NCI-H2107 (cell line): Measurements from ENCODE around the gene CLSTN1.
"Not testable (repeated sequence)": the region's sequence is repeated elsewhere in the genome, so short reads cannot be mapped to it uniquely, and the experiment has no call there.

ENCODE experiments used
- DNase-seq: peaks from one replicate; lab custom pipeline; 2025; lab: John Stamatoyannopoulos, UW

CLSTN1 gene

DNA sequence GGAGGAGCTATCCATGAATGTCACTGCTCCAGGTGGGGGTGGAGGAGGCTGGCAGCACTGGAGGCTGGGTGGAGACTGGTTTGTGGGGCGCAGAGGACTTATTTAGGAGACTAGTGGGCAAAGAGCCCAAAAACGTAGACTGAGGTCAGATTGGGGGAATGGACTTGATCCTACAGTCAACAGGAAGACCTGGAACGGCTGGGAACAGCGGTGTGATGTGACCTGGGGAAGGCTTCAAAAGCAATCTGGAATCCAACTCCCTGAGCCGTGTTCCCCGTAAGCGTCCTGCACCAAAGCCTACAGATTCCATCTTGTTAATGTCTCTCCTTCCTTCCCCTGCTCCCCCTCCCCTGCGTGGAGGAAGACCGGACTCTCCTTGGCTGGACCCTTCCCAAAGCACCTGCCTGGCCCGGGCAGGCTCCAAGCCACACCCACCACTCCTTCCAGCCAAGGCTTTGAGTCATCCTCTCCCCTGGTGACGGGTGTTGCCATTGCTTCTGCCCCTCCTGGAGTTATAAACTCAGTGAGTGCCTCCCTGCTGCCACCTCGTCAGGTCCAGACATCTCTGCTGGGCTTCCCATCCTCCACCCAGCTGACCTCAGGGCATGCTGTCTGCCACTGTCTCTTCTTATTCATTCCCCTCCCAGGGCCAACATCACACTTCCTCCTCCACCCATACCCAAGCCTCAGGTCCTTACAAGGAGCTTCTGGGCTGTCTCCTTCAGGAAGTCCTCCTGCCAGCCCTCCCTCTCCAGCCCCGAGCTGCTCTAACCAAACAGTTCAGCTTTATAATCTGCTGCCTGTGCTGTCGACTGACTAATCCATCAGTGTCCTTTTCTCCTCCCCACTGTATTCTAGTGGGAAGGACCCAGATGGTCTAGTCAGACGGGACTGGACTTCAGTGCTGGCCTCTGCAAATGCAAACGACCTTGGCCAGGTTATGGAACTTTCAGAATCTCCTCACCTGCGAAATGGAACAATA, 1.6 kb upstream of the CLSTN1 start:
- no peak for DNase-seq

DNA sequence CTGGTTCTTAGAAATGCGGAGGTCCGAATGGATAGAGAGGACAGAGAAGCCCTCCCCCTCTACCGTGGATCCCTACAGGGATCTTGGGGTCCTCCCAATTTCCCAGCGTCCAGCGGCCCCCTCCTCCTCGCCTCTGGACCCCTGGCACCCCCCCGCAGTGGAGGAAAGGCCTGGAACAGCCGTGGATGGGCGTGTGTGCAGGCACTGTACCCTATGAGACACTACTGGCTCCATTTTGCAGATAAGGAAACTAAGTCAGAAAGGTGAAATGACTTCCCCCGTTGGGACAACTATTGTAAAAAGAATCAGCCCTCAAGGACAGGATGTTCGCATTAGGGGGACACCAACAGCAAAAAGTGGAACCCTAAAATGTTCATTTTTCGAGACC, 931 bp upstream of the CLSTN1 start:
- DNase-seq, result no peak

DNA sequence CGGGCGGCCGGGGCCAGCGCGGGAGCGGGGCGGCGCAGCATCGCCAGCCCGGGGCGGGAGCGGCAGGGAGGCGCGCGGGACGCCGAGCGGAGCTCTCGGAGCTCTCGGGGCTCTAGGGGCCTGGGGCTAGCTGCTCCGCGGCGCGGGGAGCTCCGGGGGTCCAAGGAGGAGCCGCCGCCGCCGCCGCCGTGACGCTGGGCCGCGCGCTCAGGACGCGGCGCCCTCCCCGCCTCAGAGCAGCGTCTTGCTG, 147 bp downstream of the CLSTN1 start:
- DNase-seq, result no peak

DNA sequence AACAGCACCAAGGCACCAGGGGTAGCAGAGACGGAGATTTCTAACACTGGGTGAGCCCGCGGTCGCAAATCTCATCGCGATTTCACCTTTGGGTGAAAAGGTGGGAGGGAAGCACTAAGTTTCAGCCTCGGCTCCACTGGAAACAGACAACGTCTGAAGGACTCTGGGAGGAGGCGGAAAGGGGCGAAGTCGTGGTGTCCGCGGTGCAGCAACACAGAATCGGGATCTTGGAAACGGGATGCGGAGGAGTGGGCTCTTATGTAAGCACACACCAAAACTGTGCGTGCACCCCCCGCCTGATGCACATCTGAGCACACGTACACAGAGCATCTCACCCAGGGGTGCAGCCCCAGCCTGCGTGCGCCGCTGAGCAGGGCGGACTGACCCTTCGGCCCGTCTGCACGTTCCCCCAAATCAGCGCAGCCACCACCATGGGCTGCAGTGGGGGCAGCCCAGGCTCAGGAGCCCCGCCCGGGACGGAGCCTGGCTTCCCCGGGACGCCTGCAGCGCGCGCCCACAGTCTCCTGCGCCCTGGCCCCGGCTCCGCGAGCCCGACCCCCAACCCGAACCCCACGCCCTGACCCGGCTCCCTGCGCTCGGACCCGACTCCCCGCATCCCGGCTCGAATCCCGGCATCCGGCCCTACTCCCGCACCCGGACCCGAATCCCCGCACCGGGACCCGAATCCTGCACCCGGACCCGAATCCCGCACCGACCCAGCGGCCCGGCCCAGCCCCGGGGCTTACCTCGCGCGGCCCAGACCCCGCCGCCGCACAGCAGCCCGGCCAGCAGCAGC, 670 bp downstream of the CLSTN1 start:
- DNase-seq, result no peak

DNA sequence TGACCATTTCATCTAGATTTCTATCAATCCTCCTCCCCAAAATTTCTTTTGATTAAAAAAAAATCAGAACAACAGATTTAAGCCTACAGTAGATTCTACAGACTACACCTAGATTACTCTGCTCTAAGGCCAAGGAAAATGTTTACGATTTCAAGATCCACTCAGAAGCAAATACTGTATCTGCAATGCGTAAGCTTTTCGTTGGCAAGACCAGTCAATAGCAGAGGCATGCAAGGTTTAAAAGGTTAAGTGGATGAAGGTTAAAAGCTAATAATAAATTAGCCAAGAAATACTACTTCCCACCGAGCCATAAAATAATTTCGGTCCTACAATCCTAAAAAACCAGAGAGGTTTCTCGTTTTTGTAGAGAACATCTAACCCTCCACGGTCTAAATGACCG, 1.3 kb downstream of the CLSTN1 start:
- no peak for DNase-seq

DNA sequence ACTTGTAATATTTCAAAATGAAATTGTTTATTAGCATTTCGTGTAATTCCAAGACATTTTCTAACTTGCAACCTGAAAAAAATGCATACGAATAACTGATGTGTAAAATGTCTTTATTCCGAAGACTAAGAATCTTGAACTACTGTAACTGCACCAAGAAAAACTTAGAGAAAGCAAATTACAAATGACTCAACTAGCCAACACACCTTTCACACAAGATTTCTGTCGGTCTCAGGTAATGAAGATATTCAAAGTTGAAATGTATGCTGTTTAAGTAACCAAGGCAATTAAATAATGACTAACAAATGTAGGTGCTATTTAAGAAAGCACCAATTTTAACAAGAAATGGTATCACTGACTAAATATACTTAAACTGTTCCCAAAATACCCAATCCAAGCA, 2.1 kb downstream of the CLSTN1 start:
- no peak for DNase-seq

DNA sequence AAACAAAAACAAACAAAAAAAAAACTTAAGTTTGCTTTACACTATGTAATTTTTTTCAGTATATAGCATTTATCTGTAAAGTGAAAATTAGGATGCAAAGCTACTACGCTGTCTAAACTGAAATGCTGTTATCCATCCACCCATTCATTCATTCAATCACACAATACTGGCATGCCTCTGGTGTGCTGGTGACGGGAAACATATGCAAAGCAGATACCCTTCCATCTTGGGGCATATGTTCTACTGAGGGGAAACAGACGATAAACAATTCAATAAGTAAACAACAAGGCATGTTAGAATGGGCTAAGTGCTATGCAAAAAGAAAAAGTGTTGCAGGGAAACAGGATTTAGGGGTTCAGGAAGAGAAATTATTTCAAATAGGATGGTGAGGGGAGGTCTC, 3.2 kb downstream of the CLSTN1 start:
- no peak for DNase-seq

DNA sequence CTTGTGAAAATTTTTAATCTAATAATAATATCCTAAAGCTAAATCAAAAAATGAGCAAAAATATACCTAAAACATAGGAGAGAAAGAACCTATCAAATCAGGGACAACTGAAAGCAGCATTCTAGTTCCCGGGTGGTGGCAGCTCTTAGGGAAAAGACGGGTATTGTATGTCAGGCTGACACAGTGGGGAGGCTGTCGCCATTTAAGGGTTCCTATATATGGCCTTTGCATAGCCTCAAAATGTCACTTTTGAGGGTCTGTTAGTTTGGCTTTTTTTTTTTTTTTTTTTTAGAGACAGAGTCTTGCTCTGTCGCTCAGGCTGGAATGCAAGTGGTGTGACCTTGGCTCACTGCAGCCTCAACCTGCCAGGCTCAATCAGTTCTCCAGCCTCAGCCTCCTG, 6.0 kb downstream of the CLSTN1 start:
- DNase-seq, result no peak

DNA sequence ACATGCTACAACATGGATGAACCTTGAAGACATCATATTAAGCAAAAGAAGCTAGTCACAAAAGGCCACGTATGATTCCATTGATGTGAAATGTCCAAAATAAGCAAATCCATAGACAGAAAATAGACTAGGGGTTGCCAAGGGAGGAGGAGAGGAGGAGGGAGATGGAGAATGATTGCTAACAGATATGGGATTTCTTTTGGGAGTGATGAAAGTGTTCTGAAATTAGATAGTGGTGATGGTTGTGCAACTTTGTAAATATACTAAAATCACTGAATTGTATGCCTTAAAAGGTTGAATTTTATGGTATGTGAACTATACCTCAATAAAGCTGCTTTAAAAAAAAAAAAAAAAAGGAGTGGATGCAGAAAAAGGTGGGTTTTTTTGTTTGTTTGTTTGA, 7.6 kb downstream of the CLSTN1 start:
- no peak for DNase-seq

DNA sequence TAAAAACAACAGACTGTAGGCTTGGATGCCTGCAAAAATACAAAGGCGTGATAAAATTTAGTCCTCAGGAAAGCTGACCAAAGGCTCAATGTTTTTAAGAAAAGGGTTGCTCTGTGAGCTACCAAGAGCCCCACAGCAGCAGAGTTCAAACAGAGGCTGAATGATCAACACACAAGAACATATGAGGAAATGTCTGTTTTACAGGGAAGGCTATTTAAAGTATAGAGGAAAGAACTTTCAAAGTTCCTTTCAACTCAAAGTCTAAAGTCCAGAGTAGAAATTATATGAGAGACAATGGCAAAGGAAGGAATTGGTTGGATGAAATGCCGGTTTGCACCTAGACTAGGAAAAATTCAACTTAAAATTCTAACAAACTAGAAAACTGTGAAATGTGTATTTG, 8.6 kb downstream of the CLSTN1 start:
- no peak for DNase-seq

DNA sequence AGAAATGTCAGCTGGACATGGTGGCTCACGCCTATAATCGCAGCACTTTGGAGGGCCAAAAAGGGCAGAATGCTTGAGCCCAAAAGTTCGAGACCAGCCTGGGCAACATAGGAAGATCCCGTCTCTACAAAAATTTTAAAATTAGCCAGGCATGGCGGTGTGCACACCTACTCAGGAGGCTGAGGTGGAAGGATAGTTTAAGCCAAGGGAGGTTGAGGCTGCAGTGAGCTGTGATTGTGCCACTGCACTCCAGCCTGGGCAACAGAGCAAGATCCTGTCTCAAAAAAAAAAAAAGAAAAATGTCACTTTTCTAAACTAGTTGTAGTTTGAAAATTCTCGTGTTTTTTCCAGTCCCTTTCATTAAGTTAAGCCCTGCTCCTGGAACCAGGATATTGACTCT, 9.1 kb downstream of the CLSTN1 start:
- DNase-seq, result no peak

DNA sequence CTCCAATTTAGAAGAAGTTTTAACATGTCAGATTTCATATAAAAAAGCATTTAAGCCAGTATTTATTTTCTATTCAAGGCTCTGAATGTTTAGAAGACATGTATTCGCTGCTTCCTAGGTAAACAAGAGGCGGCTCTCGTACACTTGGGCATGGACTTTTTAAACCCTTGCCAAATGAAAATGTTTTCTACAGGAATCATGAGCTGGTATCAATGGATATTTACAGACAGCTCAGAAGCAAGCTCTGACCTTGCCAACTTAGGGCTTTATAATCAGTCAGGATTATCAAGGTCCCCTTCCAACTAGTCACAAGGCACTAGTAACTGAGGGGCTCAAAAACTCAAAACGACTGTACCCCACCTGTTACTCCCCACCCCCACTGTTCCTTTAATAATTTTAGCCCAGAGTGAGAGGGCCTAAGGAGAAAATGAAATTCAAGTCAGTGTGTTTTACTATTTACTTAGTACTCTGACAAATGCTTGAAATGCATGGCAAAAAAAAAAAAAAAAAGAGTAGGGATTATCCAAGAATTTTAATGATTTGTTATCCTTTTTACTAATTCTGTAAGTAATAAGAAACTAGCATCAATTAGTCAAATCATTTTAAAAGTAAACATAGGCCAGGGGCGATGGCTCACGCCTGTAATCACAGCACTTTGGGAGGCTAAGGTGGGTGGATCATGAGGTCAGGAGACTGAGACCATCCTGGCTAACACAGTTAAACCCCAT, 12.4 kb downstream of the CLSTN1 start:
- DNase-seq, result no peak

DNA sequence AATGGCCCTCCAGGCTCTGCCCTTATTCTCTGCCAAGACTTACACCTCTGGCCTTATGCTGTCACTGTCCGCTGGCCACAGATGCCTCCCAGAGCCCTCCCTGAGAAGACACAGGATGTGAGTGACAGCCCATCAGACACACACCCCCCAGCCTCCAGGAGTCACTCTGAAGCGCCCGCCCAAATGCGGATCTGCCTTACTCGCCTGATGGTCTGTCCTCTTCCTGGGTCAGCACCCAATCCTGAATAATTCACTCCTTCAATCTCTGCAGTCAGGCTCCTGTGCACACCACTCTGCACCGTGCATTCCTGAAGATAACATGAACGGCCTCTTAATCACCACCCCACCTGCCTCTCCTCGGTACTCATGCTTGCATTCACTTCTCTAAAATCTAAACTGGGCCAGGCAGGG, 14.7 kb downstream of the CLSTN1 start:
- no peak for DNase-seq

DNA sequence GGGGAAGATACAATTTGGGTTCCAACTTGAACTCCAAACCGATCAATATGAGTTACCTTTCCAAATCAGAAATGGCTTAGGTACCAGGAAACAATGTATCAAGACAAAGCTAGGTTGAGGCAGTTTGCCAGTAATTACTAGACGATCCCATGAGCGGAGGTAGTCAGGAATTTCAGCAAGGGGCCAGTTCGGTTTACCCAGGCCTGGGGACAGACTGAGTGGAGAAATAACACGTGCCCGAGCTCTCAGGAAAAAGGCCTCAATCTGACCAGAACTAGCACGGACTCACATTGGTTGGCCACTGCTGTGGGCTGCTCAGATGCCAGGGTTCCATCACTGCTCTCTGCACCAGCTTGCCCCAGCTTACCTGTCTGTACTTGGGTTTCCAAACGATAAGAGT, 15.3 kb downstream of the CLSTN1 start:
- DNase-seq, result no peak

DNA sequence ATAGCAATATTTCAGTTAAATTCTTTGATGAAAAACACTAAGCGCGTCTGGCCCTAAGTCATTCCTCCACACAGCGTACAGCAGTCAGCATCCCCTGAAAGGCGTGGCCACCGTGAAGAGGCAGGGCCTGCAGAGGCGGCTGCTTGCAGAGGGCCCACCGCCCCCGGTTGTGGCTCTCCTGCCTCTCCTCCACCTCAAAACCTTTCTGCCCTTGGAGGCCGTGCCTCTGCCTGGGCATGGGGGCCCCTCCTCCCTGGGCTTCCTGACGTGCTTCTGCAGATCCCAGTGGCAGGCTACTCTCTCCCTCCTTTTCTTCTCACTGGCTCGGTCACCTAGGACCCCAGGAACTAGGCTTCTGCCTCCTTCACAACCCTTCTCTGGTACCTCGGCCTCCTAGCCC, 16.2 kb downstream of the CLSTN1 start:
- no peak for DNase-seq

DNA sequence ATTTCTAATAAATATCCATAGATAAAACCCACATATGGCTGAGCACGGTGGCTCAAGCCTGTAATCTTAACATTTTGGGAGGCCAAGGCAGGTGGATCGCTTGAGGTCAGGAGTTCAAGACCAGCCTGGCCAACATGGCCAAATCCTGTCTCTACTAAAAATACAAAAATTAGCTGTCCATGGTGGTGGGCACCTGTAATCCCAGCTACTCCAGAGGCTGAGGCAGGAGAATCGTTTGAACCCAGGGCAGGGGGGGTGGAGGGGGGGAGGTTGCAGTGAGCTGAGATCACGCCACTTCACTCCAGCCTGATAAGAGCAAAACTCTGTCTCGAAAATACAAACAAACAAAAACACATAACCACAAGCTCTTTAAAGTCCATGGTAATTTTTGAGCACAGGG, 17.8 kb downstream of the CLSTN1 start:
- DNase-seq, result not testable (repeated sequence)

DNA sequence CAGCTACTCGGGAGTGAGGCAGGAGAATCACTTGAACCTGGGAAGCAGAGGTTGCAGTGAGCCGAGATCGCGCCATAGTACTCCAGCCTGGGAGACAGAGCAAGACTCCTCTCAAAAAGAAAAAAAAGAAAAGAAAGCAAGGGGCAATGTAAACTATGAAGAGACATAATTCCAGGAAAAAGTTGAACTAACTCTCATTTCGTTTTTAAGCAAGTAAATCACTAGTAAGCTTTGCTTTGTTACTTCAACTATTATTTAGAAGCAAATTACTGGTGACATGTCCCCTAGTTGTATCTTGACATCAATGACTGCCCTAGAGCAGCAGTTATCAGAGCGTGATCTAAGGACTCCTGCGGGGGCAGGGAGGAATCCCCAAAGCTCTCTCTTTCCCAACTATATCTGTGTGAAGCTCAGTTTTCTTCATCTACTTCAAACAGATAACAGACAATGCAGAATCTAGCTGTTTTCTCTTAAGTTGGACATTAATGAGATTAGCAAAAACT, 18.7 kb downstream of the CLSTN1 start:
- no peak for DNase-seq

DNA sequence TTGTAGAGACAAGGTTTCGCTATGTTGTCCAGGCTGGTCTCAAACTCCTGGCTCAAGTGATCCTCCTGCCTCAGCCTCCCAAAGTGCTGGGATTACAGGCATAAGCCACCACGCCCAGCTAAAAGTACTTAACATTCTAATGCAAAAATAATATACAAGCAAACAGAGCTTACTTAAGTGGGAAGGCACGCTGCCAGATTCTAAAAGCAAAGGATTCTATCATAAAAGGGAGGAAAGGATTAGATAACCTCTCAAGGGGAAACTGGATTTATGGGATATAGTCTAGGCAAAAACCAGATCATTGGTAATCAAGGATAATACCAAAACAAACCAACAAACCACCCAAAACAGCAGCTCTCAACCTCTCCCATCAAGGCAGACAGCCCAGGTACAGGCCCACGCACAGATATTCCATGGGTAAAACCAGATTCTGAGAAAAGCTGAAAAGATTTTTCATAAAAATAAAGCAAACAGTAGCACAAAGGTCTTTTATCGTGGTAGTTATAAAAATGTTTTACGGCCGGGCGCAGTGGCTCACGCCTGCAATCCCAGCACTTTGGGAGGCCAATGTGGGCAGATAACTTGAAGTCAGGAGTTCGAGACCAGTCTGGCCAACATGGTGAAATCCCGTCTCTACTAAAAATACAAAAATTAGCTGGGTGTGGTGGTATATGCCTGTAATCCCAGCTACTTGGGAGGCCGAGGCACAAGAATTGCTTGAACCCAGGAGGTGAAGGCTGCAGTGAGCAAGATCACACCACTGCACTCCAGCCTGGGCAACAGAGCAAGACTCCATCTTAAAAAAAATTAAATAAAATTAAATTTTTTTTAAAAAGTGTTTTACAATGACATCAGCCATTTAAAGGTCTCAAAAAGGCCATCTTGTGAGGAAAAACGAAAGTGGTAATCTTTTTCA, 20.5 kb downstream of the CLSTN1 start:
- not testable (repeated sequence) for DNase-seq

DNA sequence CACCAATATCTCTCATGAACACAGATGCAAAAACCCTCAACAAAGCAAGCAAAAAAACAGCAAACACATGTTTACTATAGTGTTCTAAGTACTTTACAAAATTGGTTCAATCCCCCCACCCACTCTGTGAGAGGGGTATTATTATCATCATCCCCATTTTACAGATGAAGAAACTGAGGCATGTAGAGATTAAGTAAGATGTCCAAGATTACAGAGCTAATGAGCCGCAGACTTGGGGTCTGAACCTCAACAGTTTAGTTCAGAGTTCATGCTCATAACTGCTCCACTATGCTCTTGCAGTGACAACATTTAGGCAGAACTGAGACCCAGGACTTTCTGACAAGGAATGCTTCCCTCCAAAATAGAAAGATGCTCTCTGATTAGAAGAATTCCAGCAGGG, 21.9 kb downstream of the CLSTN1 start:
- no peak for DNase-seq

DNA sequence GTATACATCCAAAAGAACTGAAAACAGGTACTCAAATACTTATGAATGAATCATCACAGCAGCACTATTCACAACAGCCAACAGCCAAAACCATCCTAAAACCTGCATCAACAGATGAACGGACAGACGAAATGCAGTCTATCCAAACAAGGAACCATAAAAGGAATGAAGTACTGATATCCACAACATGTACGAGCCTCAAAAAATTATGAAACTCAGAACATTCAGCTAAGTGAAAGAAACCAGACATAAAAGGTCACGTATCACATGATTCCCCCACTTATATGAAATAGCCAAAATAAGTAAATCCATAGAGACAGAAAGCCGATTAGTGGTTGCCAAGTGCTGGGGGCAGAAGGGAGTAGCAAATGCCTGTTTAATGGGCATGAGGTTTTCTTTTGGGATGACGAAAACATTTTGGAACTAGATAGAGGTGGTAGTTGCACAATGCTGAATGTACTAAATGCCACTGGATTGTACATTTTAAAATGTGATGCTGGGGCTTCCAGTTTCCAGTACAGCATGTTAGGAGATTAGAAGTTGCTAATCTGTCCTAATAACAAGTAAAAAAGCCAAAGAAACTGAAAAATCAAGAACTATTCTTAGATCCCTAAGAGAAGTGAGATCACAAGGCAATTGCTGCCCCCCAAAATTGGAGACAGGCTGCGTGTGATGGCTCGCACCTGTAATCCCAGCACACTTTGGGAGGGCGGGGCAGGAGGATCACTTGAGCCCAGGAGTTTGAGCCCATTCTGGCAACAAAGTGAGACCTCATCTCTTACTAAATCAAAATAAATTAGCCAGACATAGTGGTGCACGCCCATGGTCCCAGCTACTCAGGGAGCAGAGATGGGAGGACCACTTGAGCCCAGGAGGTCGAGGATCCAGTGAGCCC, 25.3 kb downstream of the CLSTN1 start:
- no peak for DNase-seq

DNA sequence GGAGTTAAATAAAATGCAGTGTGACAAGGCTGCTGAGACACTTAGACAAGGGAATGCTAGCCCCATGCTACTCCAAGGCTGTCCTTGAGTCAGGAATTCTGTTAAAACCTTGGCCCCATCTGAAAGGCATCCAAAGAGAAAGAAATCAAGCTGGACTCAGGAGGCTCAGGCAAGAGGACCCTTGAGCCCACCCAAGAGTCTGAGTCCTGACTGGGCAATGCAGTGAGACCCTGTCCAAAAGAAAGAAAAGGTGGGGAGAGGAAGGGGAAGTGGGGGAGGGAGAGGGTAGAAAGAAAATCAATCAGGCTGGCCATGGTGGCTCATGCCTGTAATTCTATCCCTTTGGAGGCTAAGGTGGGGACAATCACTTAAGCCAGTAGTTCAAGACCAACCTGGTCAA, 26.7 kb downstream of the CLSTN1 start:
- DNase-seq, result no peak
